Right atrium auricular region (tissue), 2 donors: ENCODE results near the gene ROR2. TPM values are rescaled to one million over a fixed set of nuclear protein-coding genes. Genes with fewer than 3 reads are reported as not detected.
A peak's percentile ranks its signal among the peaks of the same experiment; 100 is the strongest.

Source experiments
- DNase-seq: peaks from one replicate; pipeline ENCODE4 v3.0.0-alpha.2; 2019; ENCODE audit warnings: low spot score
- H3K27ac ChIP-seq, 2 donors: fragments of 200-600 bp; sonication (generic); 1 replicate in 1 of 2; 2 replicates in 1 of 2; pipeline ENCODE4 v1.5.1; 2016 to 2019
- H3K27me3 ChIP-seq, 2 donors: fragments of 200-600 bp; sonication (generic); one replicate each; pipeline versions ENCODE4 v1.5.1 to v1.6.0; 2017 to 2019
- H3K36me3 ChIP-seq: fragments of 200-600 bp; sonication (generic); one replicate; pipeline ENCODE4 v1.5.1; 2016
- H3K4me1 ChIP-seq, 2 donors: fragments of 200-600 bp; sonication (generic); one replicate each; pipeline versions ENCODE4 v1.5.1 to v1.6.0; 2017 to 2019
- H3K4me3 ChIP-seq, 2 donors: fragments of 200-600 bp; sonication (generic); 1 replicate in 1 of 2; 2 replicates in 1 of 2; pipeline ENCODE4 v1.5.1; 2017 to 2019; ENCODE audit warnings: mild to moderate bottlenecking in 1 of 2, moderate library complexity in 1 of 2
- H3K9me3 ChIP-seq, 2 donors: fragments of 200-600 bp; sonication (generic); one replicate each; pipeline ENCODE4 v1.5.1; 2019
- CTCF ChIP-seq, 2 donors: fragments of 200-600 bp; sonication (generic); IDR thresholded peaks; one replicate each; pipeline ENCODE4 v1.5.1; 2019; ENCODE audit warnings: antibody characterized with exemption in 2 of 2
- microRNA-seq, 2 donors: library from miRNA; unstranded; fragments of <30 nt; microRNA quantifications; one replicate each; pipeline ENCODE4, GENCODE V29; 2016 to 2017; ENCODE audit warnings: borderline number of aligned reads in 2 of 2, borderline replicate concordance in 1 of 2
- total RNA-seq, 2 donors: library from RNA; depleted of rRNA; stranded (reverse); fragments of >200 nt; gene quantifications; one replicate each; pipeline ENCODE4 v1.1.0, GENCODE V29; 2016

Gene ROR2
- total RNA-seq, 2 donors from 2014 or later = 21.8 to 28.5 TPM

GRCh38 chr9:91515074-91515687 lies 434.8 kb downstream of the ROR2 start:
- Histone ChIP-seq H3K4me3 (peak overlapping the region in 1 of 2 donors; percentile 34), H3K36me3 (no peaks in the 10 kb centered on the region), H3K27ac (peak overlapping the region in 1 of 2 donors; percentile 5), H3K4me1 (no peaks in the 10 kb centered on the region), H3K9me3 (peaks cover 0 to 4% of the 10 kb centered on the region in 2 donors), H3K27me3 (no peaks in the 10 kb centered on the region)
- TF ChIP-seq CTCF (IDR thresholded peaks at IDR 0.05) = no peak
- DNase-seq = no peak

Small RNA genes lying within 50 kb of the gene (microRNA-seq; reads per million reads assigned to microRNA genes)
- 0 reads per million in 2 donors for gene MIR3910-1
- gene MIR3910-2 = 0 reads per million in 2 donors

Other genes with a start within 250 kb of the ROR2 start
- 10 to 100 TPM; 40.6 to 41.8 TPM for gene SPTLC1, start 165.2 kb upstream of the ROR2 start, total RNA-seq